HCT116 (cell line): Measurements from ENCODE around the gene SH2B3. TPM values are rescaled to one million over a fixed set of nuclear protein-coding genes. Genes with fewer than 3 reads are reported as not detected.

Source experiments
- ATAC-seq: fragments of 200-7000 bp; cut with Tn5 transposase; 2 replicates; pipeline ENCODE4 v1.9.1; 2020; ENCODE audit warnings: mild to moderate bottlenecking, moderate library complexity
- BruUV-seq: library from RNA; stranded (reverse); fragments of 400-500 nt; replicated peaks from 2 replicates; lab custom pipeline; 2021; lab: Mats Ljungman, UMichigan
- CTCF ChIA-PET: fragments of 300-600 bp; sonication (Branson Sonifier 250); formaldehyde crosslinking; loops from one replicate; lab custom pipeline; 2021; ENCODE audit warnings: antibody characterized with exemption; lab: Charles Lee
- POLR2A ChIA-PET: fragments of 300-600, 350-600 bp; sonication (Branson Sonifier 250); formaldehyde crosslinking; loops from one replicate; lab custom pipeline; 2021; ENCODE audit warnings: antibody characterized with exemption; lab: Charles Lee
- RAD21 ChIA-PET, 2 experiments: fragments of 300-600 bp; sonication (Branson Sonifier 250); formaldehyde crosslinking; loops; one replicate each; lab custom pipeline; 2023; ENCODE audit warnings: low total read pairs in 2 of 2; ENCODE audit not compliant: uncharacterized antibody in 2 of 2, unreplicated experiment in 2 of 2, low non-redundant PET in 1 of 2; lab: Charles Lee
- DNase-seq: peaks from one replicate; pipeline ENCODE4 v3.0.0-alpha.2; 2010; ENCODE audit warnings: low read depth, low spot score
- H2AFZ ChIP-seq: fragments of 200-600 bp; shearing (Covaris generic), sonication (generic); 2 replicates; pipeline ENCODE4 v1.6.1; 2017; ENCODE audit warnings: low read depth, mixed run types, mixed read lengths, antibody characterized with exemption, low read length; ENCODE audit not compliant: poor library complexity, severe bottlenecking
- H3K27ac ChIP-seq: 2 replicates; pipeline ENCODE4 v1.5.1; 2012; ENCODE audit warnings: low read depth, low read length
- H3K27me3 ChIP-seq: fragments of 200-600 bp; sonication (generic); 2 replicates; pipeline ENCODE4 v1.6.1; 2016; ENCODE audit warnings: mixed run types, low read length, mixed read lengths; ENCODE audit not compliant: insufficient read depth
- H3K36me3 ChIP-seq, 2 experiments: fragments of 200-500 bp in 1 of 2; fragments of 200-600 bp in 1 of 2; sonication (Bioruptor generic) in 1 of 2; sonication (generic) in 1 of 2; 2 replicates each; pipeline versions ENCODE4 v1.5.1 to v1.6.1; 2014 to 2016; ENCODE audit warnings: low read length in 2 of 2, inconsistent platforms in 1 of 2, mixed read lengths in 1 of 2, mixed run types in 1 of 2; ENCODE audit not compliant: insufficient read depth in 2 of 2, control insufficient read depth in 1 of 2
- H3K4me1 ChIP-seq, 2 experiments: fragments of 200-600 bp in 1 of 2; sonication (generic) in 1 of 2; 2 replicates each; pipeline versions ENCODE4 v1.5.1 to v1.6.1; 2012 to 2017; ENCODE audit warnings: low read length in 2 of 2, inconsistent platforms in 1 of 2, mild to moderate bottlenecking in 1 of 2, mixed read lengths in 1 of 2, mixed run types in 1 of 2, moderate library complexity in 1 of 2; ENCODE audit not compliant: insufficient read depth in 2 of 2, control insufficient read depth in 1 of 2
- H3K4me2 ChIP-seq: fragments of 200-600 bp; sonication (generic); 2 replicates; pipeline ENCODE4 v1.6.1; 2017; ENCODE audit warnings: mixed run types, low read length, mixed read lengths
- H3K4me3 ChIP-seq, 2 experiments: fragments of 200-600 bp in 1 of 2; sonication (generic) in 1 of 2; replicated peaks in 1 of 2; 2 replicates each; pipeline ENCODE4 v1.5.1; 2011 to 2016; ENCODE audit warnings: low read length in 2 of 2, control low read depth in 1 of 2, low read depth in 1 of 2, mild to moderate bottlenecking in 1 of 2, mixed read lengths in 1 of 2, mixed run types in 1 of 2
- H3K79me2 ChIP-seq: fragments of 200-600 bp; sonication (generic); 2 replicates; pipeline ENCODE4 v1.6.1; 2017; ENCODE audit warnings: mild to moderate bottlenecking, mixed run types, low read length, moderate library complexity, mixed read lengths; ENCODE audit not compliant: insufficient read depth
- H3K9ac ChIP-seq: fragments of 200-600 bp; sonication (generic); 2 replicates; pipeline ENCODE4 v1.6.1; 2016; ENCODE audit warnings: low read length, mixed read lengths
- H3K9me2 ChIP-seq: fragments of 200-600 bp; sonication (generic), shearing (Covaris generic); 2 replicates; pipeline ENCODE4 v1.6.1; 2017; ENCODE audit warnings: mixed run types, mild to moderate bottlenecking, moderate library complexity; ENCODE audit not compliant: insufficient read depth
- H3K9me3 ChIP-seq, 2 experiments: fragments of 200-500 bp in 1 of 2; fragments of 200-600 bp in 1 of 2; sonication (Bioruptor generic) in 1 of 2; sonication (generic) in 1 of 2; 2 replicates each; pipeline ENCODE4 v1.6.1; 2014 to 2017; ENCODE audit warnings: low read length in 2 of 2, mixed read lengths in 2 of 2, inconsistent platforms in 1 of 2, low read depth in 1 of 2, mild to moderate bottlenecking in 1 of 2, mixed run types in 1 of 2, moderate library complexity in 1 of 2; ENCODE audit not compliant: control insufficient read depth in 1 of 2, insufficient read depth in 1 of 2
- H4K20me1 ChIP-seq: fragments of 200-600 bp; sonication (generic), shearing (Covaris generic); 2 replicates; pipeline ENCODE4 v1.6.1; 2017; ENCODE audit warnings: mixed run types, mild to moderate bottlenecking, moderate library complexity; ENCODE audit not compliant: insufficient read depth
- CBX3 ChIP-seq: IDR thresholded peaks from 2 replicates; pipeline ENCODE4 v1.6.1; 2012; ENCODE audit warnings: low read depth
- CEBPB ChIP-seq: IDR thresholded peaks from 2 replicates; pipeline ENCODE4 v1.6.1; 2012; ENCODE audit warnings: low read depth
- EGR1 ChIP-seq: IDR thresholded peaks from 2 replicates; pipeline ENCODE4 v1.6.1; 2012; ENCODE audit warnings: low read depth
- JUND ChIP-seq: IDR thresholded peaks from 2 replicates; pipeline ENCODE4 v1.6.1; 2012
- POLR2AphosphoS5 ChIP-seq: IDR thresholded peaks from 2 replicates; pipeline ENCODE4 v1.6.1; 2011; ENCODE audit warnings: mild to moderate bottlenecking, low read depth, low read length, moderate library complexity
- REST ChIP-seq: IDR thresholded peaks from 2 replicates; pipeline ENCODE4 v1.6.1; 2012; ENCODE audit warnings: low read depth
- SIN3A ChIP-seq: IDR thresholded peaks from 2 replicates; pipeline ENCODE4 v1.6.1; 2012; ENCODE audit warnings: low read depth
- SP1 ChIP-seq: IDR thresholded peaks from 2 replicates; pipeline ENCODE4 v1.6.1; 2012; ENCODE audit warnings: low read depth
- YY1 ChIP-seq: IDR thresholded peaks from 2 replicates; pipeline ENCODE4 v1.6.1; 2011; ENCODE audit warnings: low read length, low read depth, moderate library complexity, mild to moderate bottlenecking; ENCODE audit not compliant: insufficient replicate concordance; ENCODE audit errors: extremely low read depth
- ZBTB33 ChIP-seq: IDR thresholded peaks from 2 replicates; pipeline ENCODE4 v1.6.1; 2011; ENCODE audit warnings: mild to moderate bottlenecking, low read length, moderate library complexity; ENCODE audit not compliant: insufficient replicate concordance; ENCODE audit errors: extremely low read depth
- ZNF274 ChIP-seq: fragments of 200-500 bp; sonication (Bioruptor generic); IDR thresholded peaks from 2 replicates; pipeline ENCODE4 v1.6.1; 2014; ENCODE audit warnings: mild to moderate bottlenecking, low read depth, low read length, inconsistent platforms
- intact Hi-C: fragments of 100-400 bp; cut with micrococcal nuclease; formaldehyde crosslinking; loops from 2 replicates; pipeline ENCODE4 v1.10.0; 2022
- total RNA-seq: library from RNA; stranded (reverse); gene quantifications from one replicate; pipeline ENCODE4 v1.2.1, GENCODE V29; 2021; ENCODE audit not compliant: unreplicated experiment
- TF ChIP-seq, protein P1 (sequence below), 3 experiments: fragments of 200-600 bp in 1 of 3; sonication (generic) in 1 of 3; IDR thresholded peaks in 2 of 3; conservative IDR thresholded peaks in 1 of 3; 2 replicates each; pipeline ENCODE4 v1.5.1; 2012 to 2017; ENCODE audit warnings: low read depth in 2 of 3, low read length in 2 of 3, antibody characterized with exemption in 1 of 3, borderline replicate concordance in 1 of 3, control low read depth in 1 of 3, mild to moderate bottlenecking in 1 of 3, mixed read lengths in 1 of 3, mixed run types in 1 of 3, moderate library complexity in 1 of 3; ENCODE audit not compliant: insufficient read depth in 1 of 3

Gene SH2B3
- total RNA-seq, 1 experiment from 2014 or later: 17.3 TPM

- TF ChIP-seq YY1 (no peak), CEBPB (no peak), EGR1 (no peak), SIN3A (no peak), CBX3 (no peak), POLR2AphosphoS5 (no peak), SP1 (no peak)
- TF ChIP-seq, protein P1, sequence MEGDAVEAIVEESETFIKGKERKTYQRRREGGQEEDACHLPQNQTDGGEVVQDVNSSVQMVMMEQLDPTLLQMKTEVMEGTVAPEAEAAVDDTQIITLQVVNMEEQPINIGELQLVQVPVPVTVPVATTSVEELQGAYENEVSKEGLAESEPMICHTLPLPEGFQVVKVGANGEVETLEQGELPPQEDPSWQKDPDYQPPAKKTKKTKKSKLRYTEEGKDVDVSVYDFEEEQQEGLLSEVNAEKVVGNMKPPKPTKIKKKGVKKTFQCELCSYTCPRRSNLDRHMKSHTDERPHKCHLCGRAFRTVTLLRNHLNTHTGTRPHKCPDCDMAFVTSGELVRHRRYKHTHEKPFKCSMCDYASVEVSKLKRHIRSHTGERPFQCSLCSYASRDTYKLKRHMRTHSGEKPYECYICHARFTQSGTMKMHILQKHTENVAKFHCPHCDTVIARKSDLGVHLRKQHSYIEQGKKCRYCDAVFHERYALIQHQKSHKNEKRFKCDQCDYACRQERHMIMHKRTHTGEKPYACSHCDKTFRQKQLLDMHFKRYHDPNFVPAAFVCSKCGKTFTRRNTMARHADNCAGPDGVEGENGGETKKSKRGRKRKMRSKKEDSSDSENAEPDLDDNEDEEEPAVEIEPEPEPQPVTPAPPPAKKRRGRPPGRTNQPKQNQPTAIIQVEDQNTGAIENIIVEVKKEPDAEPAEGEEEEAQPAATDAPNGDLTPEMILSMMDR (IDR thresholded peaks at IDR 0.05 in 2 of 3, conservative IDR thresholded peaks at IDR 0.05 in 1 of 3; ENCODE audit: borderline replicate concordance in 1 of 3, insufficient read depth in 1 of 3, low read depth in 2 of 3, low read length in 2 of 3): no peak
- no TSS peak for BruUV-seq
- Histone ChIP-seq H3K36me3 (no peaks in the 10 kb centered on the region), H2AFZ (no peak overlapping the region), H3K4me3 (no peak overlapping the region), H3K4me1 (peaks cover 0 to 9% of the 10 kb centered on the region in 2 experiments; a peak in 2 of 4 replicates), H3K27me3 (no peaks in the 10 kb centered on the region), H4K20me1 (no peaks in the 10 kb centered on the region), H3K27ac (no peak overlapping the region), H3K79me2 (no peaks in the 10 kb centered on the region), H3K9me2 (no peaks in the 10 kb centered on the region), H3K4me2 (no peak overlapping the region), H3K9me3 (no peaks in the 10 kb centered on the region), H3K9ac (no peak overlapping the region)
- ChIA-PET CTCF (interaction anchor here (0.6 kb wide), 1 partner anchor 10 kb away, joined by 4 read pairs; no protein-coding TSS in a partner anchor), RAD21 (no interaction called here), POLR2A (no interaction called here)
- no peak for ATAC-seq
- no peak for DNase-seq
- intact Hi-C loops: no loop called here
Observed at GRCh38 chr12:111386885-111387284, 18.8 kb upstream of the SH2B3 start.

- ChIA-PET POLR2A (no interaction called here), RAD21 (no interaction called here), CTCF (no interaction called here)
- no peaks in the 10 kb centered on the region for H4K20me1 ChIP-seq
- no peak overlapping the region for H2AFZ ChIP-seq
- H3K9me3 ChIP-seq: no peaks in the 10 kb centered on the region
- H3K9ac ChIP-seq: no peak overlapping the region
- H3K4me2 ChIP-seq: no peak overlapping the region
- H3K36me3 ChIP-seq: no peaks in the 10 kb centered on the region
- H3K27me3 ChIP-seq: no peaks in the 10 kb centered on the region
- ATAC-seq (no peak), DNase-seq (no peak)
- no TSS peak for BruUV-seq
- TF ChIP-seq ZBTB33 (no peak), ZNF274 (no peak), JUND (no peak), REST (no peak), YY1 (no peak)
- H3K27ac ChIP-seq: no peak overlapping the region
- intact Hi-C loops: no loop called here
- H3K4me3 ChIP-seq: no peak overlapping the region
- H3K79me2 ChIP-seq: no peaks in the 10 kb centered on the region
- H3K4me1 ChIP-seq: peaks cover 0 to 9% of the 10 kb centered on the region in 2 experiments; a peak in 2 of 4 replicates
- no peaks in the 10 kb centered on the region for H3K9me2 ChIP-seq
Observed at GRCh38 chr12:111387747-111388323, 17.9 kb upstream of the SH2B3 start.
